ENCODE results near the gene ADAMTS2. TPM values are rescaled to one million over a fixed set of nuclear protein-coding genes. Genes with fewer than 3 reads are reported as not detected.

The ADAMTS2 gene
- total RNA-seq, 1 donor from 2014 or later: 0.29 TPM

DNA sequence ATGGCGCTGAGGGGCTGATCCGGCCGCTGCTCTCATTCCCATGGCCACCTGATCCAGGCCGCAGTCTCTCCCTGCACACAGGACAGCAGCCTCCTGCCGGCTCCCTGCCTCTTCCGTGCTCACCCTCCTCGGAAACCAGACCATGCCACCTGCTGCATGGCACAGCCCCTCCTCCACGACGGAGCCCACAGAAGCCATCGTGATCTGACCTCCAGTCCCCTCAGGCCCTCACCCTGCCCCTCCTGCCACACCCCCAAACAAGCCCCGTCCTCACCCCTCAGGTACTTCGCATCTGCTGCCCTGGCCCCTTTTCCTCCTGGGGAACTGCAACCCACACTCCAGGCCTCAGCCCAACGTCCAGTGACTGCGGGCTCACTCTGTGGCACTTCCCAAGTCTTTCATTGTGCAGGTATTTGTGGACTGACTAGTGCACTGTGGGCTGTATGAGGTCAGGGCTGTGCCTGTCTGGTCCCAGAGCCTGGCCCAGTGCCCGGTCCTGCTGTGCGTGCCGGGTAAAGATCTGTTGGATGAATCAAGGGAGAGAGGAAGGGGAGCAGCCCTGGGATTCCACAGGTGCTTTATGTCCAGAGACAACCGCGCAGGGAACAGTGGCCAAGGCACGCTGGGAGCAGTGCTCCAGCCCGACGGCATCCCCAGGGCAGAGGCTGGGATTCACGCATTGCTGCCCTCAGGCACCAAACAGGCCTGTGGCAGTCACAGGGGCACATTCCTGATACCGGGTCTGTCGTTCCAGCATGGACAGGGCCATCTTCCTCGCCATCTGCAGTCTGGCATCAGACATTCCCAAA is 86.1 kb downstream of the ADAMTS2 start:
- H3K4me3 ChIP-seq (ENCODE audit: low read depth, low read length): no peak overlapping the region
- TF ChIP-seq, protein P1, sequence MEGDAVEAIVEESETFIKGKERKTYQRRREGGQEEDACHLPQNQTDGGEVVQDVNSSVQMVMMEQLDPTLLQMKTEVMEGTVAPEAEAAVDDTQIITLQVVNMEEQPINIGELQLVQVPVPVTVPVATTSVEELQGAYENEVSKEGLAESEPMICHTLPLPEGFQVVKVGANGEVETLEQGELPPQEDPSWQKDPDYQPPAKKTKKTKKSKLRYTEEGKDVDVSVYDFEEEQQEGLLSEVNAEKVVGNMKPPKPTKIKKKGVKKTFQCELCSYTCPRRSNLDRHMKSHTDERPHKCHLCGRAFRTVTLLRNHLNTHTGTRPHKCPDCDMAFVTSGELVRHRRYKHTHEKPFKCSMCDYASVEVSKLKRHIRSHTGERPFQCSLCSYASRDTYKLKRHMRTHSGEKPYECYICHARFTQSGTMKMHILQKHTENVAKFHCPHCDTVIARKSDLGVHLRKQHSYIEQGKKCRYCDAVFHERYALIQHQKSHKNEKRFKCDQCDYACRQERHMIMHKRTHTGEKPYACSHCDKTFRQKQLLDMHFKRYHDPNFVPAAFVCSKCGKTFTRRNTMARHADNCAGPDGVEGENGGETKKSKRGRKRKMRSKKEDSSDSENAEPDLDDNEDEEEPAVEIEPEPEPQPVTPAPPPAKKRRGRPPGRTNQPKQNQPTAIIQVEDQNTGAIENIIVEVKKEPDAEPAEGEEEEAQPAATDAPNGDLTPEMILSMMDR (conservative IDR thresholded peaks at IDR 0.05; ENCODE audit: low read depth, low read length): no peak
- no peak for DNase-seq (ENCODE audit: low read depth)

DNA sequence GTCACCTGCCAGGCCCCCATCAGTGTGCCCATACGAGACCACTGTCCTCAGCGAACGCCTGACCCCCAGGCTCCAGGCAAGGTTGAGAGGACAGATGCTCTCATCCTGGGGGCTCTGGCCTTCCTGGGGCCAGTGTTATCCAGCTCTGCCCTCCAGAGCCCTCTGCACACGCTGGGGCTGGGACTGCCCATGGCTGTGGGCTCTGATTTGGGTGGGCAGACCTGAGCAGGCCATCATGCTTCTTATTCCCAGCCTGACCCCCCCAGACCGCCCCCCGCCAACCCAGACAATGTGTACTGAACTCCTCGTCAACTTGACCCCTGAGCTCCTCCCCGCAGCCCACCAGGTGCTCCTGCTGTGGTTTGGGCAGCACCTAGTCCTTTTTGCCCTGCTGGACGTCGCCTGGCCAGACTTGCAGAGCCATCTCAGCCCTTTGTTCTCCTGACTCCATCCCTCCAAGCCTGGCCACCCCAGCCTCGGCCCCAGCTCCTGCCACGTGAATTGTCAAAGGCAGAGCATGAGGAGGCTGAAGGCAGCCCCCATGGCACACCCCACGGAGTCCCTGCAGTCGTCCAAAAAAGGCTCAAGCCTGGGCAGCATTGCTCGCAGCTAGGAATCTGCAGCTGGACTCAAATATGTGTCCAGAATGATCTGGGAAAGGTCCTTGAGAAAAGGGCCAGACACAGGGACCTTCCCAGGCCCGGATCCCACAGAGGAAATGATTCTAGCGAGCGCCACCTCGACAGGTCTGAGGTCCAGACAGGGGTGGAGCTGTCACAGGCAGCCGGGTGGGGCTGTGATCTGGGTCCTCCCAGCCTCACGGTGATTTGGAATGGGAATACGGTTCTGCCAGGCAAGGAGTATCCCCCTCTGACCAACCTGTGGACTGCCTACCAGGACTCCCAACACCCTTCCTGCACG is 87.0 kb downstream of the ADAMTS2 start:
- no peak overlapping the region for H3K4me3 ChIP-seq (ENCODE audit: low read depth, low read length)
- TF ChIP-seq, protein P1 (conservative IDR thresholded peaks at IDR 0.05; ENCODE audit: low read depth, low read length): no peak
- no peak for DNase-seq (ENCODE audit: low read depth)

DNA sequence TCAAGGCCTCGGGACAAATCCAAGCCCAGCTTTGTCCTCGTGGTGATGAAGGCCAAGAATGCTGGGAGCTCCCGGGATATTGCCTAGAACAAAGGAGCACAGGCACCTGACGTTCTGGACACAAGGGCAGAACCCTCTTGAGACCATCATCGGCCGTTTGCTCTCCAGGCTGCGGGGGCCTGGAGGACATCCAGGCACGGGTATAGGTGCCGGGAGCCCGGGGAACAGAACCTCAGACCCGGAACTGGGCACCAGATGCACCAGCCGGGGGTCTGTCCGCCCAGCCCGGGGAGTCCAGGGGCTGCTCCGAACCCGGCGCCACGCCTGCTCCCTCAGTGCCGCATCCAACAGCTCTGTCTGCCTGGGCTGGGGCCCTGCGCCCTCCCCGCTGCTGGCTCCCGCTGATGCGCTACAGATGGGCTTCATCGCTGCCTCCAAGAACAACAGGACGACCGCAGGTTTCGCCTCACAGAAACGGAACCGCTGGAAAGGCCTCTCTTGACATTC is 88.0 kb downstream of the ADAMTS2 start:
- DNase-seq (ENCODE audit: low read depth): no peak
- no peak overlapping the region for H3K4me3 ChIP-seq (ENCODE audit: low read depth, low read length)
- TF ChIP-seq, protein P1 (conservative IDR thresholded peaks at IDR 0.05; ENCODE audit: low read depth, low read length): no peak

DNA sequence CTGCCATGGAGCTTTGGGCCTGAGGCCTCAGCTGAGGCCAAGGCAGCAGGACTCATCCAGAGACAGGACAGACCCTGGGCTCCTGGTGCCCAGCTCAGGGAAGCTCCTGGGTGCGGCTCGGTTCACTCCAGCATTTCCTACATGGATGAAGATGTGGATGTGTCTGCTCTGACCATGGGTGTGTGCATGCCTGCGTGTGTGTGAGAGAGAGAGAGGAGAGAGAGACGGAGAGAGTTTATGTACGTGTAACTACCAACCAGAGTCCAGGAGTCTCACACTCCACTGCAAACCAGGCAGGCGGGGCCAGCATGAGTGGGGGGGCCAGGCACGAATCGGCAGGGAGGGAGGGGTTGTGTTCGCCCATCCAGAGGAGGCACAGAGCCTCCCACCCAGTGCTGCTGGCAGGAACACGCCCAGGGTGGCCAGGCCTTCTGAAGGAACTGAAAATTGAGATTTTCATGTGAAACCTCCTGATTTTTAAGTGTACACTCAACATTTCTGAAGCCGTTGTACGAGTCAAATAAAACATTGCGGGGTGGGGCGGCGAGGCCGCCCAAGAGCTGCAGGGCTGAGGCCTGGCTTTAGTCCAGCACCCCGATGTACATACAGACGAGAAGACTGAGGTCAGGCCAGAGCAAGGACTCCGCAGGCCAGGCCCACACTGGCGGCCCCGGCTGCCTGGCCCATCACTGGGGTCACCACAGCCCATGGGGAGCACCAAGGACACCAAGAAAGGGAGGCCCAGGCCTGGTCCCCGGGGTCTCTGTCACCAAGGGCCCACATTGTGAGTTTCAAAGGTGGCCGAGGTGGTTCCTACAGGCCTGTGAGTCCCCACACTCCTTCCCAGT is 88.7 kb downstream of the ADAMTS2 start:
- TF ChIP-seq, protein P1 (conservative IDR thresholded peaks at IDR 0.05; ENCODE audit: low read depth, low read length): no peak
- H3K4me3 ChIP-seq (ENCODE audit: low read depth, low read length): no peak overlapping the region

DNA sequence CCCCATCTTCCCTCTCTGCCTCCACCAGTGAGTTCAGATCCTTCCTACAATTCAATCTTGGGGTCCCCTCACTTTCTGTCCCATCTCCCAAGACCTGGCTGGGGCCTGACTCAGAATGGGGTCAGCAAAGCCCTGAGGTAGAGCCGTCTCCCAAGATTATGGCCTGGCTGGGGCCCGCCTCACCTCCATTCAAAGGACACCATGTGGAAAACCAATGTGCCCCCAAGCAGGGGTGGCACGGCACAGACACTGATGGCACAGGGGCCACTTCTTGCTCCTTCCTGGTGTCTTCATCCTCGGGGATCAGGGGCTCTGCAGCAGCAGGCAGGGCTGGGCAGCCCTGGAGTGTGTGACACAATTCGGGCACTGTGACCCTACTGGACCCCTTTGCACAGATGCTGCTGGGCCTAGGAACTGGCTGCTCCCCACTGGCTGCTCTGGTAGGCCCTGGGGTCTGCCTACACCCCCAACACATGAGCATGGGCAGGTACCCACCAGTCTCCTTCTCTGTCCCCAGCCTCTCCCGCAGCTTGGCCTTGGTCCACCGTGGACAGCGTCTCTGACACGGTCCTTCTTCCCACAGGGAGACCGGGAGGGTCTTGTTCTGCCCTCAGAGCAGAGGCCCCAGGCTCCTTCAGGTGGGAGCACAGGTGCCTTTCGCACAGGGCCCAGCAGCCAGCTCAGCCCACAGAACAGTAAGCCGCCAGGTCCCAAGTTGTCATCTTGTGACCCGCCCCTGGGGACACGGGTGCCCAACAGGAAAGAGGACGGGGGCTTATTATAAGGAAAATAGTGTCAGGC is 89.5 kb downstream of the ADAMTS2 start:
- no peak for DNase-seq (ENCODE audit: low read depth)
- TF ChIP-seq, protein P1 (conservative IDR thresholded peaks at IDR 0.05; ENCODE audit: low read depth, low read length): no peak
- no peak overlapping the region for H3K4me3 ChIP-seq (ENCODE audit: low read depth, low read length)

More for the DNA sequence above, 88.7 kb downstream of the ADAMTS2 start:
- DNase-seq (ENCODE audit: low read depth): no peak

Measured in epithelial cell of proximal tubule (primary cell).